Measurements from ENCODE around the gene TNRC6C.
"Not testable (repeated sequence)": the region's sequence is repeated elsewhere in the genome, so short reads cannot be mapped to it uniquely, and the experiment has no call there.

TNRC6C gene

GRCh38 chr17:77966476-77966875 lies 8.0 kb downstream of the TNRC6C start:
- no peak overlapping the region for H3K9ac ChIP-seq (ENCODE audit: low read length)
- H3K4me3 ChIP-seq (ENCODE audit: insufficient read depth, low read length, poor library complexity, severe bottlenecking), result no peak overlapping the region
- H3K9me3 ChIP-seq (ENCODE audit: insufficient read depth, low read length), result no peaks in the 10 kb centered on the region
- H3K27me3 ChIP-seq (ENCODE audit: low read length), result no peaks in the 10 kb centered on the region
- H3K36me3 ChIP-seq (ENCODE audit: low read length), result no peaks in the 10 kb centered on the region
- no peak overlapping the region for H2AFZ ChIP-seq (ENCODE audit: low read depth, low read length, severe bottlenecking)
- no peaks in the 10 kb centered on the region for H4K20me1 ChIP-seq (ENCODE audit: low read depth, low read length)
- no peak overlapping the region for H3K27ac ChIP-seq (ENCODE audit: low read depth, low read length)
- no peaks in the 10 kb centered on the region for H3K9me2 ChIP-seq (replicated peaks; ENCODE audit: insufficient read depth, low read length)
- no peak overlapping the region for H3K4me2 ChIP-seq (ENCODE audit: low read depth, low read length, poor library complexity, severe bottlenecking)
- no peaks in the 10 kb centered on the region for H3F3A ChIP-seq (ENCODE audit: insufficient read depth)
- no peak for TF ChIP-seq EZH2phosphoT487 (conservative IDR thresholded peaks at IDR 0.05; ENCODE audit: low read length)
- TF ChIP-seq, protein P1, sequence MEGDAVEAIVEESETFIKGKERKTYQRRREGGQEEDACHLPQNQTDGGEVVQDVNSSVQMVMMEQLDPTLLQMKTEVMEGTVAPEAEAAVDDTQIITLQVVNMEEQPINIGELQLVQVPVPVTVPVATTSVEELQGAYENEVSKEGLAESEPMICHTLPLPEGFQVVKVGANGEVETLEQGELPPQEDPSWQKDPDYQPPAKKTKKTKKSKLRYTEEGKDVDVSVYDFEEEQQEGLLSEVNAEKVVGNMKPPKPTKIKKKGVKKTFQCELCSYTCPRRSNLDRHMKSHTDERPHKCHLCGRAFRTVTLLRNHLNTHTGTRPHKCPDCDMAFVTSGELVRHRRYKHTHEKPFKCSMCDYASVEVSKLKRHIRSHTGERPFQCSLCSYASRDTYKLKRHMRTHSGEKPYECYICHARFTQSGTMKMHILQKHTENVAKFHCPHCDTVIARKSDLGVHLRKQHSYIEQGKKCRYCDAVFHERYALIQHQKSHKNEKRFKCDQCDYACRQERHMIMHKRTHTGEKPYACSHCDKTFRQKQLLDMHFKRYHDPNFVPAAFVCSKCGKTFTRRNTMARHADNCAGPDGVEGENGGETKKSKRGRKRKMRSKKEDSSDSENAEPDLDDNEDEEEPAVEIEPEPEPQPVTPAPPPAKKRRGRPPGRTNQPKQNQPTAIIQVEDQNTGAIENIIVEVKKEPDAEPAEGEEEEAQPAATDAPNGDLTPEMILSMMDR (IDR thresholded peaks at IDR 0.05; ENCODE audit: insufficient read depth, low read length, poor library complexity, severe bottlenecking), result no peak
- no peaks in the 10 kb centered on the region for H3K79me2 ChIP-seq (ENCODE audit: insufficient read depth, low read length)

DNA sequence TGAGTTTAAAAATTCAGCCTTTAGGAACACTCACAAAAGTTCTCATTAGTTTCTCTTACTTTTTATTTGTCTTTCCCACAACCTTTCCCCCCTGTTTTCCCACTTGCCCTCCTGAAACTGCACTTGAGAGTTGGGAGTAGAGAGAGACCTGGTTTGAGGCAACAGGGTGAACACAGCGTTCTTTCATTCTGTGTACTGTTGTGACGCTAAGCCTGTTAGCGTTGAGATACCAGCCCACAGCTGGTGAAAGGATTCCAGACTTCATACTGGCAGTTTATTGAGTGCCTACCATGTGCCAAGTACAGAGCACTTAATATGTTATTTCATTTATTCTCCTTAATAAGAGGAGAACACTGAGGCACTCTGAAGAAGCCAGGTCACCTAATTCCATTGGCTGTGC lies 10.3 kb downstream of the TNRC6C start:
- no peak overlapping the region for H3K27ac ChIP-seq (ENCODE audit: low read depth, low read length)
- no peaks in the 10 kb centered on the region for H3K27me3 ChIP-seq (ENCODE audit: low read length)
- H3K9ac ChIP-seq (ENCODE audit: low read length), result no peak overlapping the region
- H4K20me1 ChIP-seq (ENCODE audit: low read depth, low read length), result no peaks in the 10 kb centered on the region
- H3K9me2 ChIP-seq (replicated peaks; ENCODE audit: insufficient read depth, low read length), result no peaks in the 10 kb centered on the region
- H3K36me3 ChIP-seq (ENCODE audit: low read length), result no peaks in the 10 kb centered on the region
- H3F3A ChIP-seq (ENCODE audit: insufficient read depth), result no peaks in the 10 kb centered on the region
- H3K4me2 ChIP-seq (ENCODE audit: low read depth, low read length, poor library complexity, severe bottlenecking), result no peak overlapping the region
- H3K79me2 ChIP-seq (ENCODE audit: insufficient read depth, low read length), result no peaks in the 10 kb centered on the region
- H3K9me3 ChIP-seq (ENCODE audit: insufficient read depth, low read length), result no peaks in the 10 kb centered on the region
- TF ChIP-seq EZH2phosphoT487 (conservative IDR thresholded peaks at IDR 0.05; ENCODE audit: low read length), result no peak
- TF ChIP-seq, protein P1 (IDR thresholded peaks at IDR 0.05; ENCODE audit: insufficient read depth, low read length, poor library complexity, severe bottlenecking), result no peak
- no peak overlapping the region for H2AFZ ChIP-seq (ENCODE audit: low read depth, low read length, severe bottlenecking)
- H3K4me3 ChIP-seq (ENCODE audit: insufficient read depth, low read length, poor library complexity, severe bottlenecking), result no peak overlapping the region

DNA sequence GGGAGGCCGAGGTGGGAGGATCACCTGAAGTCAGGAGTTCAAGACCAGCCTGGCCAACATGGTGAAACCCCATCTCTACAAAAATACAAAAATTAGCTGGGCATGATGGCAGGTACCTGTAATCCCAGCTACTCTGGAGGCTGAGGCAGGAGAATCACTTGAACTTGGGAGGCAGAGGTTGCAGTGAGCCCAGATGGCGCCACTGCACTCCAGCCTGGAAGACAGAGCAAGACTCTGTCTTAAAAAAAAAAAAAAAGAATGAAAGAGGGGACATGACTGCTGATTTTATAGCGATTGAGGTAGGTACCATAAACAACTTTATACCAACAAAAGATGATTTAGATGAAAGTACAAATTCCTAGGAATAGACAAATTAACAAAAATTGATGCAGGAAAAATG lies 13.8 kb downstream of the TNRC6C start:
- H3K4me2 ChIP-seq (ENCODE audit: low read depth, low read length, poor library complexity, severe bottlenecking); H3F3A ChIP-seq (ENCODE audit: insufficient read depth); H3K9ac ChIP-seq (ENCODE audit: low read length); H3K4me3 ChIP-seq (ENCODE audit: insufficient read depth, low read length, poor library complexity, severe bottlenecking); H3K9me3 ChIP-seq (ENCODE audit: insufficient read depth, low read length); H3K9me2 ChIP-seq (replicated peaks; ENCODE audit: insufficient read depth, low read length); H3K27me3 ChIP-seq (ENCODE audit: low read length); H3K36me3 ChIP-seq (ENCODE audit: low read length); H4K20me1 ChIP-seq (ENCODE audit: low read depth, low read length); H3K27ac ChIP-seq (ENCODE audit: low read depth, low read length); H2AFZ ChIP-seq (ENCODE audit: low read depth, low read length, severe bottlenecking); H3K79me2 ChIP-seq (ENCODE audit: insufficient read depth, low read length): not testable (repeated sequence)

DNA sequence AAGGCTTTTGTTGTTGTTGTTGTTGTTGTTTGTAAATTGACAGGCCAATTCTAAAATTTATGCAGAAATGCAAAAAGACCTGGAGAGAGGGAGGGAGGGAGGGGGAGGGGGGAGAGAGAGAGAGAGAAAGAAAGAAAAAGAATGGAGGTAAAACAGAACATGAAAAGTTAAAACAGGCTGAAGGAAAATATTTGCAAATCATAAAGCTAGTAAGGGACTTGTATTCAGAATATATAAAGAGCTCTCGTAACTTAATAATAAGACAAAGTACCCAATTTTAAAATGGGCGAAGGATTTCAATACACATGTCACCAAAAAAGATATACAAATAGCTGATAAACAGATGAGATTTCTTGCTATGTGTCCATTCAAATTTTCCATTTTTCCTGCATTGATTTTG lies 15.4 kb downstream of the TNRC6C start:
- no peaks in the 10 kb centered on the region for H3K36me3 ChIP-seq (ENCODE audit: low read length)
- H3K4me3 ChIP-seq (ENCODE audit: insufficient read depth, low read length, poor library complexity, severe bottlenecking), result no peak overlapping the region
- TF ChIP-seq EZH2phosphoT487 (conservative IDR thresholded peaks at IDR 0.05; ENCODE audit: low read length), result no peak
- TF ChIP-seq, protein P1 (IDR thresholded peaks at IDR 0.05; ENCODE audit: insufficient read depth, low read length, poor library complexity, severe bottlenecking), result no peak
- H2AFZ ChIP-seq (ENCODE audit: low read depth, low read length, severe bottlenecking), result no peak overlapping the region
- H3K79me2 ChIP-seq (ENCODE audit: insufficient read depth, low read length), result no peaks in the 10 kb centered on the region
- no peak overlapping the region for H3K4me2 ChIP-seq (ENCODE audit: low read depth, low read length, poor library complexity, severe bottlenecking)
- no peak overlapping the region for H3K27ac ChIP-seq (ENCODE audit: low read depth, low read length)
- no peaks in the 10 kb centered on the region for H3F3A ChIP-seq (ENCODE audit: insufficient read depth)
- no peaks in the 10 kb centered on the region for H3K9me2 ChIP-seq (replicated peaks; ENCODE audit: insufficient read depth, low read length)
- no peaks in the 10 kb centered on the region for H4K20me1 ChIP-seq (ENCODE audit: low read depth, low read length)
- no peak overlapping the region for H3K9ac ChIP-seq (ENCODE audit: low read length)
- no peaks in the 10 kb centered on the region for H3K27me3 ChIP-seq (ENCODE audit: low read length)
- H3K9me3 ChIP-seq (ENCODE audit: insufficient read depth, low read length), result no peaks in the 10 kb centered on the region

Data from SU-DHL-6 (cell line).